ENCODE measurements around the gene CHID1. TPM values are rescaled to one million over a fixed set of nuclear protein-coding genes. Genes with fewer than 3 reads are reported as not detected.

Gene CHID1
- total and polyA plus RNA-seq, 2 experiments from 2014 or later, result 54.1 to 67.3 TPM

DNA sequence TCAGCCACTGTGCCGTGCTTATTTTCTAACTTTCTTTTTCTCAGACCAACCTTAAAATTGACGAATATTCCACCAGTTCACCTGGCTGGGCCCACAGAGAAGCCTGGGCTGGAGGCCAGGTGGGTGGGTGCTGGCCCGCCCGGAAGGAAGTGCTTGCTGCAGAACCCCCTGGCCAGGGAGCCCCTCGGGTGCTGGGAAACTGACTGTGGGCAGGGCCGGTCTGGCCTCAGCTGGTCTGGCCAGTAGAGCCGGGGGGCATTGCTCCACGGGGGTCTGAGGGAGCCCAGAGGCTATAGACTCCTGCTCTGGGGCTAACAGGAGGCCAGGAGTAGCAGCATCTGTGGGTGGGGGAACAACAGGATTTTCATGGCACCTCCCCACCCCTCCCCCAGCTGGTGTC lies 6.8 kb upstream of the CHID1 start:
- Mint-ChIP-seq H3K27ac (no peak overlapping the region), H3K4me1 (peaks cover under 1% of the 10 kb centered on the region; the same call in 2 of the 3 replicates), H3K27me3 (ENCODE audit: insufficient read depth, low read depth, poor library complexity) (peaks cover 10% of the 10 kb centered on the region), H3K9me3 (no peaks in the 10 kb centered on the region; the same call in 2 of the 3 replicates), H3K36me3 (ENCODE audit: low read depth) (no peaks in the 10 kb centered on the region), H3K4me3 (no peak overlapping the region)
- Histone ChIP-seq H3K36me3 (ENCODE audit: insufficient read depth) (no peaks in the 10 kb centered on the region), H3K79me2 (replicated peaks; ENCODE audit: insufficient read depth) (no peaks in the 10 kb centered on the region), H2AFZ (no peak overlapping the region), H4K20me1 (replicated peaks; ENCODE audit: insufficient read depth) (no peaks in the 10 kb centered on the region), H3K4me3 (no peak overlapping the region), H3K9me2 (ENCODE audit: insufficient read depth) (no peaks in the 10 kb centered on the region), H3K4me1 (ENCODE audit: insufficient read depth) (no peaks in the 10 kb centered on the region), H3K4me2 (no peak overlapping the region), H3K27me3 (ENCODE audit: insufficient read depth) (no peaks in the 10 kb centered on the region), H3K27ac (ENCODE audit: low read depth) (no peak overlapping the region), H3F3A (replicated peaks; ENCODE audit: low read depth) (peaks cover 12% of the 10 kb centered on the region; the same call in 1 of the 2 replicates)
- TF ChIP-seq, protein P1, sequence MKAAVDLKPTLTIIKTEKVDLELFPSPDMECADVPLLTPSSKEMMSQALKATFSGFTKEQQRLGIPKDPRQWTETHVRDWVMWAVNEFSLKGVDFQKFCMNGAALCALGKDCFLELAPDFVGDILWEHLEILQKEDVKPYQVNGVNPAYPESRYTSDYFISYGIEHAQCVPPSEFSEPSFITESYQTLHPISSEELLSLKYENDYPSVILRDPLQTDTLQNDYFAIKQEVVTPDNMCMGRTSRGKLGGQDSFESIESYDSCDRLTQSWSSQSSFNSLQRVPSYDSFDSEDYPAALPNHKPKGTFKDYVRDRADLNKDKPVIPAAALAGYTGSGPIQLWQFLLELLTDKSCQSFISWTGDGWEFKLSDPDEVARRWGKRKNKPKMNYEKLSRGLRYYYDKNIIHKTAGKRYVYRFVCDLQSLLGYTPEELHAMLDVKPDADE (IDR thresholded peaks at IDR 0.05), result no peak
- TF ChIP-seq EZH2phosphoT487 (IDR thresholded peaks at IDR 0.05; ENCODE audit: unreplicated experiment) (no peak), NANOG (IDR thresholded peaks at IDR 0.05; ENCODE audit: borderline replicate concordance) (no peak), POLR2AphosphoS5 (IDR thresholded peaks at IDR 0.05; ENCODE audit: low read depth) (no peak), ZNF114 (CRISPR knock-in tag; IDR thresholded peaks at IDR 0.05) (no peak), STAT1 (IDR thresholded peaks at IDR 0.05; ENCODE audit: unreplicated experiment) (no peak), EZH2 (IDR thresholded peaks at IDR 0.05; ENCODE audit: low read depth, unreplicated experiment) (no peak), JUNB (IDR thresholded peaks at IDR 0.05; ENCODE audit: unreplicated experiment) (no peak), ZNF331 (CRISPR knock-in tag; IDR thresholded peaks at IDR 0.05; ENCODE audit: low read depth) (no peak), CREB1 (CRISPR knock-in tag; IDR thresholded peaks at IDR 0.05; ENCODE audit: low read depth) (no peak)
- TF ChIP-seq, protein P2, sequence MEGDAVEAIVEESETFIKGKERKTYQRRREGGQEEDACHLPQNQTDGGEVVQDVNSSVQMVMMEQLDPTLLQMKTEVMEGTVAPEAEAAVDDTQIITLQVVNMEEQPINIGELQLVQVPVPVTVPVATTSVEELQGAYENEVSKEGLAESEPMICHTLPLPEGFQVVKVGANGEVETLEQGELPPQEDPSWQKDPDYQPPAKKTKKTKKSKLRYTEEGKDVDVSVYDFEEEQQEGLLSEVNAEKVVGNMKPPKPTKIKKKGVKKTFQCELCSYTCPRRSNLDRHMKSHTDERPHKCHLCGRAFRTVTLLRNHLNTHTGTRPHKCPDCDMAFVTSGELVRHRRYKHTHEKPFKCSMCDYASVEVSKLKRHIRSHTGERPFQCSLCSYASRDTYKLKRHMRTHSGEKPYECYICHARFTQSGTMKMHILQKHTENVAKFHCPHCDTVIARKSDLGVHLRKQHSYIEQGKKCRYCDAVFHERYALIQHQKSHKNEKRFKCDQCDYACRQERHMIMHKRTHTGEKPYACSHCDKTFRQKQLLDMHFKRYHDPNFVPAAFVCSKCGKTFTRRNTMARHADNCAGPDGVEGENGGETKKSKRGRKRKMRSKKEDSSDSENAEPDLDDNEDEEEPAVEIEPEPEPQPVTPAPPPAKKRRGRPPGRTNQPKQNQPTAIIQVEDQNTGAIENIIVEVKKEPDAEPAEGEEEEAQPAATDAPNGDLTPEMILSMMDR (conservative IDR thresholded peaks at IDR 0.05; ENCODE audit: low read depth in 2 of 2), result no peak
- TF ChIP-seq, protein P3, sequence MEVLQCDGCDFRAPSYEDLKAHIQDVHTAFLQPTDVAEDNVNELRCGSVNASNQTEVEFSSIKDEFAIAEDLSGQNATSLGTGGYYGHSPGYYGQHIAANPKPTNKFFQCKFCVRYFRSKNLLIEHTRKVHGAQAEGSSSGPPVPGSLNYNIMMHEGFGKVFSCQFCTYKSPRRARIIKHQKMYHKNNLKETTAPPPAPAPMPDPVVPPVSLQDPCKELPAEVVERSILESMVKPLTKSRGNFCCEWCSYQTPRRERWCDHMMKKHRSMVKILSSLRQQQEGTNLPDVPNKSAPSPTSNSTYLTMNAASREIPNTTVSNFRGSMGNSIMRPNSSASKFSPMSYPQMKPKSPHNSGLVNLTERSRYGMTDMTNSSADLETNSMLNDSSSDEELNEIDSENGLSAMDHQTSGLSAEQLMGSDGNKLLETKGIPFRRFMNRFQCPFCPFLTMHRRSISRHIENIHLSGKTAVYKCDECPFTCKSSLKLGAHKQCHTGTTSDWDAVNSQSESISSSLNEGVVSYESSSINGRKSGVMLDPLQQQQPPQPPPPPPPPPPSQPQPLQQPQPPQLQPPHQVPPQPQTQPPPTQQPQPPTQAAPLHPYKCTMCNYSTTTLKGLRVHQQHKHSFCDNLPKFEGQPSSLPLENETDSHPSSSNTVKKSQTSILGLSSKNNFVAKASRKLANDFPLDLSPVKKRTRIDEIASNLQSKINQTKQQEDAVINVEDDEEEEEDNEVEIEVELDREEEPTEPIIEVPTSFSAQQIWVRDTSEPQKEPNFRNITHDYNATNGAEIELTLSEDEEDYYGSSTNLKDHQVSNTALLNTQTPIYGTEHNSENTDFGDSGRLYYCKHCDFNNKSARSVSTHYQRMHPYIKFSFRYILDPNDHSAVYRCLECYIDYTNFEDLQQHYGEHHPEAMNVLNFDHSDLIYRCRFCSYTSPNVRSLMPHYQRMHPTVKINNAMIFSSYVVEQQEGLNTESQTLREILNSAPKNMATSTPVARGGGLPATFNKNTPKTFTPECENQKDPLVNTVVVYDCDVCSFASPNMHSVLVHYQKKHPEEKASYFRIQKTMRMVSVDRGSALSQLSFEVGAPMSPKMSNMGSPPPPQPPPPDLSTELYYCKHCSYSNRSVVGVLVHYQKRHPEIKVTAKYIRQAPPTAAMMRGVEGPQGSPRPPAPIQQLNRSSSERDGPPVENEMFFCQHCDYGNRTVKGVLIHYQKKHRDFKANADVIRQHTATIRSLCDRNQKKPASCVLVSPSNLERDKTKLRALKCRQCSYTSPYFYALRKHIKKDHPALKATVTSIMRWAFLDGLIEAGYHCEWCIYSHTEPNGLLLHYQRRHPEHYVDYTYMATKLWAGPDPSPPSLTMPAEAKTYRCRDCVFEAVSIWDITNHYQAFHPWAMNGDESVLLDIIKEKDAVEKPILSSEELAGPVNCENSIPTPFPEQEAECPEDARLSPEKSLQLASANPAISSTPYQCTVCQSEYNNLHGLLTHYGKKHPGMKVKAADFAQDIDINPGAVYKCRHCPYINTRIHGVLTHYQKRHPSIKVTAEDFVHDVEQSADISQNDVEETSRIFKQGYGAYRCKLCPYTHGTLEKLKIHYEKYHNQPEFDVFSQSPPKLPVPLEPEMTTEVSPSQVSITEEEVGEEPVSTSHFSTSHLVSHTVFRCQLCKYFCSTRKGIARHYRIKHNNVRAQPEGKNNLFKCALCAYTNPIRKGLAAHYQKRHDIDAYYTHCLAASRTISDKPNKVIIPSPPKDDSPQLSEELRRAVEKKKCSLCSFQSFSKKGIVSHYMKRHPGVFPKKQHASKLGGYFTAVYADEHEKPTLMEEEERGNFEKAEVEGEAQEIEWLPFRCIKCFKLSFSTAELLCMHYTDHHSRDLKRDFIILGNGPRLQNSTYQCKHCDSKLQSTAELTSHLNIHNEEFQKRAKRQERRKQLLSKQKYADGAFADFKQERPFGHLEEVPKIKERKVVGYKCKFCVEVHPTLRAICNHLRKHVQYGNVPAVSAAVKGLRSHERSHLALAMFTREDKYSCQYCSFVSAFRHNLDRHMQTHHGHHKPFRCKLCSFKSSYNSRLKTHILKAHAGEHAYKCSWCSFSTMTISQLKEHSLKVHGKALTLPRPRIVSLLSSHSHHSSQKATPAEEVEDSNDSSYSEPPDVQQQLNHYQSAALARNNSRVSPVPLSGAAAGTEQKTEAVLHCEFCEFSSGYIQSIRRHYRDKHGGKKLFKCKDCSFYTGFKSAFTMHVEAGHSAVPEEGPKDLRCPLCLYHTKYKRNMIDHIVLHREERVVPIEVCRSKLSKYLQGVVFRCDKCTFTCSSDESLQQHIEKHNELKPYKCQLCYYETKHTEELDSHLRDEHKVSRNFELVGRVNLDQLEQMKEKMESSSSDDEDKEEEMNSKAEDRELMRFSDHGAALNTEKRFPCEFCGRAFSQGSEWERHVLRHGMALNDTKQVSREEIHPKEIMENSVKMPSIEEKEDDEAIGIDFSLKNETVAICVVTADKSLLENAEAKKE (CRISPR knock-in tag; IDR thresholded peaks at IDR 0.05), result no peak
- TF ChIP-seq, protein P4, sequence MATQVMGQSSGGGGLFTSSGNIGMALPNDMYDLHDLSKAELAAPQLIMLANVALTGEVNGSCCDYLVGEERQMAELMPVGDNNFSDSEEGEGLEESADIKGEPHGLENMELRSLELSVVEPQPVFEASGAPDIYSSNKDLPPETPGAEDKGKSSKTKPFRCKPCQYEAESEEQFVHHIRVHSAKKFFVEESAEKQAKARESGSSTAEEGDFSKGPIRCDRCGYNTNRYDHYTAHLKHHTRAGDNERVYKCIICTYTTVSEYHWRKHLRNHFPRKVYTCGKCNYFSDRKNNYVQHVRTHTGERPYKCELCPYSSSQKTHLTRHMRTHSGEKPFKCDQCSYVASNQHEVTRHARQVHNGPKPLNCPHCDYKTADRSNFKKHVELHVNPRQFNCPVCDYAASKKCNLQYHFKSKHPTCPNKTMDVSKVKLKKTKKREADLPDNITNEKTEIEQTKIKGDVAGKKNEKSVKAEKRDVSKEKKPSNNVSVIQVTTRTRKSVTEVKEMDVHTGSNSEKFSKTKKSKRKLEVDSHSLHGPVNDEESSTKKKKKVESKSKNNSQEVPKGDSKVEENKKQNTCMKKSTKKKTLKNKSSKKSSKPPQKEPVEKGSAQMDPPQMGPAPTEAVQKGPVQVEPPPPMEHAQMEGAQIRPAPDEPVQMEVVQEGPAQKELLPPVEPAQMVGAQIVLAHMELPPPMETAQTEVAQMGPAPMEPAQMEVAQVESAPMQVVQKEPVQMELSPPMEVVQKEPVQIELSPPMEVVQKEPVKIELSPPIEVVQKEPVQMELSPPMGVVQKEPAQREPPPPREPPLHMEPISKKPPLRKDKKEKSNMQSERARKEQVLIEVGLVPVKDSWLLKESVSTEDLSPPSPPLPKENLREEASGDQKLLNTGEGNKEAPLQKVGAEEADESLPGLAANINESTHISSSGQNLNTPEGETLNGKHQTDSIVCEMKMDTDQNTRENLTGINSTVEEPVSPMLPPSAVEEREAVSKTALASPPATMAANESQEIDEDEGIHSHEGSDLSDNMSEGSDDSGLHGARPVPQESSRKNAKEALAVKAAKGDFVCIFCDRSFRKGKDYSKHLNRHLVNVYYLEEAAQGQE (IDR thresholded peaks at IDR 0.05; ENCODE audit: unreplicated experiment), result no peak
- ATAC-seq (no peak), DNase-seq (ENCODE audit: low spot score) (no peak)

All from GM23338 (cell line).